ENCODE results near the gene SPAG9. TPM values are rescaled to one million over a fixed set of nuclear protein-coding genes. Genes with fewer than 3 reads are reported as not detected.
A peak's percentile ranks its signal among the peaks of the same experiment; 100 is the strongest.

The SPAG9 gene
- total RNA-seq, 1 donor from 2014 or later: 55.4 TPM

GRCh38 chr17:50956750-50957523 is 163.7 kb downstream of the SPAG9 start:
- Mint-ChIP-seq H3K27me3 (no peaks in the 10 kb centered on the region), H3K36me3 (ENCODE audit: insufficient read depth) (no peaks in the 10 kb centered on the region), H3K27ac (peak overlapping the region; percentile 28), H3K9me3 (ENCODE audit: low read depth) (no peaks in the 10 kb centered on the region), H3K4me1 (ENCODE audit: low read depth) (peaks cover 5% of the 10 kb centered on the region), H3K4me3 (ENCODE audit: low read depth) (no peak overlapping the region)
- no peak for DNase-seq (ENCODE audit: low spot score, unreplicated experiment)
- TF ChIP-seq CTCF (IDR thresholded peaks at IDR 0.05; ENCODE audit: unreplicated experiment): peak; percentile 82

GRCh38 chr17:50956409-50956749 is 164.3 kb downstream of the SPAG9 start:
- no peak overlapping the region for H3K4me3 Mint-ChIP-seq (ENCODE audit: low read depth)
- H3K9me3 Mint-ChIP-seq (ENCODE audit: low read depth): no peaks in the 10 kb centered on the region
- no peak overlapping the region for H3K27ac Mint-ChIP-seq
- no peak for TF ChIP-seq CTCF (IDR thresholded peaks at IDR 0.05; ENCODE audit: unreplicated experiment)
- no peaks in the 10 kb centered on the region for H3K36me3 Mint-ChIP-seq (ENCODE audit: insufficient read depth)
- H3K4me1 Mint-ChIP-seq (ENCODE audit: low read depth): peaks cover 5% of the 10 kb centered on the region
- DNase-seq (ENCODE audit: low spot score, unreplicated experiment): no peak
- no peaks in the 10 kb centered on the region for H3K27me3 Mint-ChIP-seq

GRCh38 chr17:50955667-50956120 is 165.0 kb downstream of the SPAG9 start:
- H3K27ac Mint-ChIP-seq: no peak overlapping the region
- H3K36me3 Mint-ChIP-seq (ENCODE audit: insufficient read depth): no peaks in the 10 kb centered on the region
- H3K27me3 Mint-ChIP-seq: no peaks in the 10 kb centered on the region
- peaks cover 5% of the 10 kb centered on the region for H3K4me1 Mint-ChIP-seq (ENCODE audit: low read depth)
- no peak for TF ChIP-seq CTCF (IDR thresholded peaks at IDR 0.05; ENCODE audit: unreplicated experiment)
- H3K9me3 Mint-ChIP-seq (ENCODE audit: low read depth): no peaks in the 10 kb centered on the region
- H3K4me3 Mint-ChIP-seq (ENCODE audit: low read depth): no peak overlapping the region
- no peak for DNase-seq (ENCODE audit: low spot score, unreplicated experiment)

- Mint-ChIP-seq H3K27ac (no peak overlapping the region), H3K9me3 (ENCODE audit: low read depth) (no peaks in the 10 kb centered on the region), H3K4me3 (ENCODE audit: low read depth) (no peak overlapping the region), H3K36me3 (ENCODE audit: insufficient read depth) (no peaks in the 10 kb centered on the region), H3K27me3 (no peaks in the 10 kb centered on the region), H3K4me1 (ENCODE audit: low read depth) (peaks cover 5% of the 10 kb centered on the region)
- no peak for TF ChIP-seq CTCF (IDR thresholded peaks at IDR 0.05; ENCODE audit: unreplicated experiment)
- no peak for DNase-seq (ENCODE audit: low spot score, unreplicated experiment)
Measured at GRCh38 chr17:50955160-50955559, 165.5 kb downstream of the SPAG9 start.

GRCh38 chr17:50954641-50955121 is 166.0 kb downstream of the SPAG9 start:
- no peaks in the 10 kb centered on the region for H3K36me3 Mint-ChIP-seq (ENCODE audit: insufficient read depth)
- no peak overlapping the region for H3K4me3 Mint-ChIP-seq (ENCODE audit: low read depth)
- no peak for TF ChIP-seq CTCF (IDR thresholded peaks at IDR 0.05; ENCODE audit: unreplicated experiment)
- DNase-seq (ENCODE audit: low spot score, unreplicated experiment): no peak
- no peaks in the 10 kb centered on the region for H3K9me3 Mint-ChIP-seq (ENCODE audit: low read depth)
- H3K27ac Mint-ChIP-seq: no peak overlapping the region
- no peaks in the 10 kb centered on the region for H3K27me3 Mint-ChIP-seq
- H3K4me1 Mint-ChIP-seq (ENCODE audit: low read depth): peaks cover 5% of the 10 kb centered on the region
